HG02759 (cell line): Measurements from ENCODE around the gene CCR5.
"Not testable (repeated sequence)": the region's sequence is repeated elsewhere in the genome, so short reads cannot be mapped to it uniquely, and the experiment has no call there.

Experiments
- ATAC-seq: cut with Tn5 transposase; IDR thresholded peaks from one replicate; pipeline ENCODE4 v1.9.1; 2021; ENCODE audit warnings: mild to moderate bottlenecking, moderate library complexity; ENCODE audit not compliant: unreplicated experiment

CCR5 gene

GRCh38 chr3:46383211-46383950 lies 12.6 kb downstream of the CCR5 start:
- no peak for ATAC-seq

GRCh38 chr3:46383951-46384330 lies 13.2 kb downstream of the CCR5 start:
- no peak for ATAC-seq

GRCh38 chr3:46386205-46386604 lies 15.5 kb downstream of the CCR5 start:
- ATAC-seq, result no peak

GRCh38 chr3:46388847-46389246 lies 18.1 kb downstream of the CCR5 start:
- ATAC-seq, result not testable (repeated sequence)

GRCh38 chr3:46389306-46389705 lies 18.6 kb downstream of the CCR5 start:
- no peak for ATAC-seq

GRCh38 chr3:46391526-46391925 lies 20.8 kb downstream of the CCR5 start:
- not testable (repeated sequence) for ATAC-seq

- ATAC-seq, result no peak
Measured at GRCh38 chr3:46393011-46393410, 22.3 kb downstream of the CCR5 start.

- ATAC-seq, result no peak
Measured at GRCh38 chr3:46393554-46394434, 23.0 kb downstream of the CCR5 start.

GRCh38 chr3:46395210-46395661 lies 24.5 kb downstream of the CCR5 start:
- no peak for ATAC-seq

- ATAC-seq, result no peak
Measured at GRCh38 chr3:46395766-46396530, 25.2 kb downstream of the CCR5 start.

GRCh38 chr3:46397111-46397510 lies 26.4 kb downstream of the CCR5 start:
- no peak for ATAC-seq

- ATAC-seq, result no peak
Measured at GRCh38 chr3:46398186-46398955, 27.6 kb downstream of the CCR5 start.

GRCh38 chr3:46399098-46399497 lies 28.4 kb downstream of the CCR5 start:
- ATAC-seq, result no peak

- no peak for ATAC-seq
Measured at GRCh38 chr3:46399557-46399956, 28.8 kb downstream of the CCR5 start.

- no peak for ATAC-seq
Measured at GRCh38 chr3:46400000-46400734, 29.4 kb downstream of the CCR5 start.

- ATAC-seq, result no peak
Measured at GRCh38 chr3:46400846-46401245, 30.1 kb downstream of the CCR5 start.

- no peak for ATAC-seq
Measured at GRCh38 chr3:46401579-46401978, 30.8 kb downstream of the CCR5 start.

- ATAC-seq, result not testable (repeated sequence)
Measured at GRCh38 chr3:46402902-46403301, 32.2 kb downstream of the CCR5 start.

GRCh38 chr3:46405301-46406019 lies 34.7 kb downstream of the CCR5 start:
- ATAC-seq, result no peak
